Measurements from ENCODE around the gene RMND5B.

DNA sequence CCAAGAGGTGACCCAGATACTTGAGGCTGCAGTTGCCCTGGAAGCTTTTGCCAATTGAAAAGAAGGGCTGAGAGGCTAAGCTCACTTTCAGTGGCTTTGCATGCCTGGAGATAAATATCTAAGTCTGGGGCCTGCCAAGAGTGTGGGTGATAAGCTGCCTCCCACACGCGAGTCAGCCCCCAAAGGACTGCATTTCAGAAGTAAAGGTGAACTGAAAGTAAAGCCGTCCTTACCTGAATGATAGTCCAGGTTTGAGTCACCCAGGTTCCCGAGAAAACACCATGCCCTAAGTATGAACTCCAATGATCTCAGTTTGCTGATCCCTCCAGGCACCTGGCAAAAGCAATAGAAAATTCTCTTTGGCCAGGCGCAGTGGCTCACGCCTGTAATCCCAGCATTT lies 40.0 kb upstream of the RMND5B start:
- no peak for TF ChIP-seq POLR2A (IDR thresholded peaks at IDR 0.05; ENCODE audit: extremely low read depth, insufficient read length)
- TF ChIP-seq, protein P1, sequence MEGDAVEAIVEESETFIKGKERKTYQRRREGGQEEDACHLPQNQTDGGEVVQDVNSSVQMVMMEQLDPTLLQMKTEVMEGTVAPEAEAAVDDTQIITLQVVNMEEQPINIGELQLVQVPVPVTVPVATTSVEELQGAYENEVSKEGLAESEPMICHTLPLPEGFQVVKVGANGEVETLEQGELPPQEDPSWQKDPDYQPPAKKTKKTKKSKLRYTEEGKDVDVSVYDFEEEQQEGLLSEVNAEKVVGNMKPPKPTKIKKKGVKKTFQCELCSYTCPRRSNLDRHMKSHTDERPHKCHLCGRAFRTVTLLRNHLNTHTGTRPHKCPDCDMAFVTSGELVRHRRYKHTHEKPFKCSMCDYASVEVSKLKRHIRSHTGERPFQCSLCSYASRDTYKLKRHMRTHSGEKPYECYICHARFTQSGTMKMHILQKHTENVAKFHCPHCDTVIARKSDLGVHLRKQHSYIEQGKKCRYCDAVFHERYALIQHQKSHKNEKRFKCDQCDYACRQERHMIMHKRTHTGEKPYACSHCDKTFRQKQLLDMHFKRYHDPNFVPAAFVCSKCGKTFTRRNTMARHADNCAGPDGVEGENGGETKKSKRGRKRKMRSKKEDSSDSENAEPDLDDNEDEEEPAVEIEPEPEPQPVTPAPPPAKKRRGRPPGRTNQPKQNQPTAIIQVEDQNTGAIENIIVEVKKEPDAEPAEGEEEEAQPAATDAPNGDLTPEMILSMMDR (IDR thresholded peaks at IDR 0.05; ENCODE audit: low read depth, low read length) = no peak
- TF ChIP-seq, protein P2, sequence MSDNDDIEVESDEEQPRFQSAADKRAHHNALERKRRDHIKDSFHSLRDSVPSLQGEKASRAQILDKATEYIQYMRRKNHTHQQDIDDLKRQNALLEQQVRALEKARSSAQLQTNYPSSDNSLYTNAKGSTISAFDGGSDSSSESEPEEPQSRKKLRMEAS (IDR thresholded peaks at IDR 0.05; ENCODE audit: low read depth, low read length) = no peak
